OCI-LY7 (cell line): Measurements from ENCODE around the gene GALNTL6. TPM values are rescaled to one million over a fixed set of nuclear protein-coding genes. Genes with fewer than 3 reads are reported as not detected.

Source experiments
- BruUV-seq: library from RNA; stranded (reverse); fragments of 400-500 nt; replicated peaks from 2 replicates; lab custom pipeline; 2021; lab: Mats Ljungman, UMichigan
- CTCF ChIA-PET: fragments of 300-600 bp; sonication (Branson Sonifier 250); formaldehyde crosslinking; loops from one replicate; lab custom pipeline; 2022; ENCODE audit warnings: antibody characterized with exemption; ENCODE audit not compliant: unreplicated experiment; lab: Charles Lee
- POLR2A ChIA-PET: fragments of 300-600 bp; sonication (Branson Sonifier 250); formaldehyde crosslinking; loops from one replicate; lab custom pipeline; 2022; ENCODE audit warnings: antibody characterized with exemption; lab: Charles Lee
- DNase-seq: peaks from one replicate; pipeline ENCODE4 v3.0.0-alpha.2; 2015; ENCODE audit warnings: low spot score
- H2AFZ ChIP-seq: fragments of 200-600 bp; sonication (generic), shearing (Covaris generic); 2 replicates; pipeline ENCODE4 v1.6.1; 2014; ENCODE audit warnings: mild to moderate bottlenecking, antibody characterized with exemption, low read length, moderate library complexity
- H3K27ac ChIP-seq: fragments of 200-600 bp; sonication (generic); 2 replicates; pipeline ENCODE4 v1.5.1; 2014; ENCODE audit warnings: mixed run types, low read depth, mild to moderate bottlenecking, moderate library complexity, low read length, inconsistent platforms; ENCODE audit not compliant: poor library complexity, severe bottlenecking
- H3K36me3 ChIP-seq: fragments of 200-600 bp; sonication (generic); 2 replicates; pipeline ENCODE4 v1.6.1; 2014; ENCODE audit warnings: mild to moderate bottlenecking, antibody characterized with exemption, low read length, moderate library complexity, mixed read lengths; ENCODE audit not compliant: insufficient read depth
- H3K4me1 ChIP-seq: fragments of 200-600 bp; sonication (generic); 2 replicates; pipeline ENCODE4 v1.5.1; 2014; ENCODE audit warnings: mild to moderate bottlenecking, low read length; ENCODE audit not compliant: insufficient read depth, poor library complexity, severe bottlenecking
- H3K4me2 ChIP-seq: fragments of 200-600 bp; sonication (generic); 2 replicates; pipeline ENCODE4 v1.6.1; 2014; ENCODE audit warnings: mild to moderate bottlenecking, low read length
- H3K4me3 ChIP-seq: fragments of 200-600 bp; sonication (generic); 2 replicates; pipeline ENCODE4 v1.5.1; 2014; ENCODE audit warnings: mild to moderate bottlenecking, low read depth, low read length; ENCODE audit not compliant: poor library complexity, severe bottlenecking
- H3K79me2 ChIP-seq: fragments of 200-600 bp; sonication (generic); 2 replicates; pipeline ENCODE4 v1.6.1; 2016; ENCODE audit warnings: low read depth, mild to moderate bottlenecking, low read length, moderate library complexity, mixed read lengths; ENCODE audit not compliant: insufficient read depth
- H3K9me2 ChIP-seq: fragments of 200-600 bp; sonication (generic); 2 replicates; pipeline ENCODE4 v1.6.1; 2016; ENCODE audit warnings: mild to moderate bottlenecking, low read length, mixed read lengths; ENCODE audit not compliant: insufficient read depth
- H3K9me3 ChIP-seq: fragments of 200-600 bp; sonication (generic); 2 replicates; pipeline ENCODE4 v1.6.1; 2014; ENCODE audit warnings: mild to moderate bottlenecking, mixed run types, low read length, mixed read lengths
- H4K20me1 ChIP-seq: fragments of 200-600 bp; sonication (generic); 2 replicates; pipeline ENCODE4 v1.6.1; 2014; ENCODE audit warnings: mild to moderate bottlenecking, antibody characterized with exemption, low read length, moderate library complexity, mixed read lengths; ENCODE audit not compliant: insufficient read depth
- EZH2phosphoT487 ChIP-seq: fragments of 200-600 bp; sonication (generic); IDR thresholded peaks from 2 replicates; pipeline ENCODE4 v1.6.1; 2018; ENCODE audit warnings: low read depth, borderline replicate concordance, mild to moderate bottlenecking, mixed run types, antibody characterized with exemption, low read length, moderate library complexity, mixed read lengths
- intact Hi-C: fragments of 100-400 bp; cut with micrococcal nuclease; formaldehyde crosslinking; loops from one replicate; pipeline ENCODE4 v1.10.0; 2022; ENCODE audit not compliant: unreplicated experiment
- total RNA-seq, 2 experiments: library from RNA; depleted of rRNA in 1 of 2; stranded (reverse); fragments of >200 nt in 1 of 2; shearing (Covaris generic) in 1 of 2; gene quantifications; 2 replicates each; pipeline ENCODE4 v1.2.3, GENCODE V29; 2014 to 2022
- TF ChIP-seq, protein P1 (sequence below): fragments of 200-600 bp; sonication (generic); conservative IDR thresholded peaks from 2 replicates; pipeline ENCODE4 v1.5.1; 2014; ENCODE audit warnings: mild to moderate bottlenecking, antibody characterized with exemption, low read length, moderate library complexity, mixed read lengths

GALNTL6 gene
- total RNA-seq, 2 experiments from 2014 or later, result not detected

GRCh38 chr4:171793723-171794122 is 19.5 kb upstream of the GALNTL6 start:
- Histone ChIP-seq H2AFZ (no peak overlapping the region), H4K20me1 (no peaks in the 10 kb centered on the region), H3K4me1 (no peaks in the 10 kb centered on the region), H3K4me2 (no peak overlapping the region), H3K4me3 (no peak overlapping the region), H3K9me2 (no peaks in the 10 kb centered on the region), H3K36me3 (no peaks in the 10 kb centered on the region), H3K27ac (no peak overlapping the region), H3K79me2 (no peaks in the 10 kb centered on the region), H3K9me3 (no peaks in the 10 kb centered on the region)
- DNase-seq, result no peak
- TF ChIP-seq, protein P1, sequence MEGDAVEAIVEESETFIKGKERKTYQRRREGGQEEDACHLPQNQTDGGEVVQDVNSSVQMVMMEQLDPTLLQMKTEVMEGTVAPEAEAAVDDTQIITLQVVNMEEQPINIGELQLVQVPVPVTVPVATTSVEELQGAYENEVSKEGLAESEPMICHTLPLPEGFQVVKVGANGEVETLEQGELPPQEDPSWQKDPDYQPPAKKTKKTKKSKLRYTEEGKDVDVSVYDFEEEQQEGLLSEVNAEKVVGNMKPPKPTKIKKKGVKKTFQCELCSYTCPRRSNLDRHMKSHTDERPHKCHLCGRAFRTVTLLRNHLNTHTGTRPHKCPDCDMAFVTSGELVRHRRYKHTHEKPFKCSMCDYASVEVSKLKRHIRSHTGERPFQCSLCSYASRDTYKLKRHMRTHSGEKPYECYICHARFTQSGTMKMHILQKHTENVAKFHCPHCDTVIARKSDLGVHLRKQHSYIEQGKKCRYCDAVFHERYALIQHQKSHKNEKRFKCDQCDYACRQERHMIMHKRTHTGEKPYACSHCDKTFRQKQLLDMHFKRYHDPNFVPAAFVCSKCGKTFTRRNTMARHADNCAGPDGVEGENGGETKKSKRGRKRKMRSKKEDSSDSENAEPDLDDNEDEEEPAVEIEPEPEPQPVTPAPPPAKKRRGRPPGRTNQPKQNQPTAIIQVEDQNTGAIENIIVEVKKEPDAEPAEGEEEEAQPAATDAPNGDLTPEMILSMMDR, result no peak
- no peak for TF ChIP-seq EZH2phosphoT487
- no TSS peak for BruUV-seq
- ChIA-PET POLR2A (no interaction called here), CTCF (no interaction called here)
- intact Hi-C loops, result no loop called here

GRCh38 chr4:171794528-171794927 is 18.7 kb upstream of the GALNTL6 start:
- ChIA-PET CTCF (no interaction called here), POLR2A (interaction anchor here (0.6 kb wide), 1 partner anchor 294 kb away, joined by 3 read pairs; no protein-coding TSS in a partner anchor)
- Histone ChIP-seq H2AFZ (no peak overlapping the region), H3K4me1 (no peaks in the 10 kb centered on the region), H3K4me3 (no peak overlapping the region), H4K20me1 (no peaks in the 10 kb centered on the region), H3K9me3 (no peaks in the 10 kb centered on the region), H3K9me2 (no peaks in the 10 kb centered on the region), H3K79me2 (no peaks in the 10 kb centered on the region), H3K4me2 (no peak overlapping the region), H3K36me3 (no peaks in the 10 kb centered on the region), H3K27ac (no peak overlapping the region)
- TF ChIP-seq, protein P1, result no peak
- TF ChIP-seq EZH2phosphoT487, result no peak
- DNase-seq, result no peak
- intact Hi-C loops, result no loop called here
- BruUV-seq, result no TSS peak

GRCh38 chr4:171809854-171810253 is 3.4 kb upstream of the GALNTL6 start:
- H3K4me2 ChIP-seq, result no peak overlapping the region
- no peaks in the 10 kb centered on the region for H3K9me3 ChIP-seq
- no peaks in the 10 kb centered on the region for H3K36me3 ChIP-seq
- no peak for DNase-seq
- H3K4me3 ChIP-seq, result no peak overlapping the region
- no peak for TF ChIP-seq EZH2phosphoT487
- TF ChIP-seq, protein P1, result no peak
- no peaks in the 10 kb centered on the region for H3K9me2 ChIP-seq
- no peaks in the 10 kb centered on the region for H4K20me1 ChIP-seq
- no peaks in the 10 kb centered on the region for H3K4me1 ChIP-seq
- ChIA-PET POLR2A (no interaction called here), CTCF (no interaction called here)
- intact Hi-C loops, result no loop called here
- no peak overlapping the region for H2AFZ ChIP-seq
- no peaks in the 10 kb centered on the region for H3K79me2 ChIP-seq
- no TSS peak for BruUV-seq
- no peak overlapping the region for H3K27ac ChIP-seq
